ENCODE results near the gene MCM3AP.

Gene MCM3AP

GRCh38 chr21:46297338-46298271, 12.2 kb upstream of the MCM3AP start:
- TF ChIP-seq ZNF274 (IDR thresholded peaks at IDR 0.05; ENCODE audit: low read depth, low read length), result no peak
- H3K4me3 ChIP-seq (ENCODE audit: low read length), result peak overlapping the region; percentile 23; the same call in 1 of the 2 replicates

- TF ChIP-seq ZNF274 (IDR thresholded peaks at IDR 0.05; ENCODE audit: low read depth, low read length), result no peak
Observed at GRCh38 chr21:46295996-46296752, 10.8 kb upstream of the MCM3AP start.

GRCh38 chr21:46295177-46295770, 9.9 kb upstream of the MCM3AP start:
- no peak for TF ChIP-seq ZNF274 (IDR thresholded peaks at IDR 0.05; ENCODE audit: low read depth, low read length)
- H3K4me3 ChIP-seq (ENCODE audit: low read length), result no peak overlapping the region

More at GRCh38 chr21:46295996-46296752, 10.8 kb upstream of the MCM3AP start:
- H3K4me3 ChIP-seq (ENCODE audit: low read length), result no peak overlapping the region

- H3K4me3 ChIP-seq (ENCODE audit: low read length), result no peak overlapping the region
- no peak for TF ChIP-seq ZNF274 (IDR thresholded peaks at IDR 0.05; ENCODE audit: low read depth, low read length)
Observed at GRCh38 chr21:46294647-46295176, 9.3 kb upstream of the MCM3AP start.

- no peak overlapping the region for H3K4me3 ChIP-seq (ENCODE audit: low read length)
- no peak for TF ChIP-seq ZNF274 (IDR thresholded peaks at IDR 0.05; ENCODE audit: low read depth, low read length)
Observed at GRCh38 chr21:46291561-46291960, 6.2 kb upstream of the MCM3AP start.

GRCh38 chr21:46289655-46290179, 4.3 kb upstream of the MCM3AP start:
- no peak for TF ChIP-seq ZNF274 (IDR thresholded peaks at IDR 0.05; ENCODE audit: low read depth, low read length)
- no peak overlapping the region for H3K4me3 ChIP-seq (ENCODE audit: low read length)

- peak overlapping the region; percentile 83 for H3K4me3 ChIP-seq (ENCODE audit: low read length)
- TF ChIP-seq ZNF274 (IDR thresholded peaks at IDR 0.05; ENCODE audit: low read depth, low read length), result no peak
Observed at GRCh38 chr21:46287541-46287940, 2.1 kb upstream of the MCM3AP start.

GRCh38 chr21:46286648-46287002, 1.2 kb upstream of the MCM3AP start:
- TF ChIP-seq ZNF274 (IDR thresholded peaks at IDR 0.05; ENCODE audit: low read depth, low read length), result no peak
- peak overlapping the region; percentile 83 for H3K4me3 ChIP-seq (ENCODE audit: low read length)

GRCh38 chr21:46285761-46286647, 593 bp upstream of the MCM3AP start, which contains the start of gene YBEY:
YBEY (plus strand) TSS chr21:46286342; CDS start chr21:46286914, 572 bp downstream.
- TF ChIP-seq ZNF274 (IDR thresholded peaks at IDR 0.05; ENCODE audit: low read depth, low read length), result no peak
- H3K4me3 ChIP-seq (ENCODE audit: low read length), result peak within 1 kb of the TSS; percentile 83

GRCh38 chr21:46284733-46285132, 678 bp downstream of the MCM3AP start:
- peak overlapping the region; percentile 83 for H3K4me3 ChIP-seq (ENCODE audit: low read length)
- TF ChIP-seq ZNF274 (IDR thresholded peaks at IDR 0.05; ENCODE audit: low read depth, low read length), result no peak

- H3K4me3 ChIP-seq (ENCODE audit: low read length), result peak overlapping the region; percentile 83; the same call in 1 of the 2 replicates
- no peak for TF ChIP-seq ZNF274 (IDR thresholded peaks at IDR 0.05; ENCODE audit: low read depth, low read length)
Observed at GRCh38 chr21:46284077-46284644, 1.2 kb downstream of the MCM3AP start.

GRCh38 chr21:46274797-46275390, 10.5 kb downstream of the MCM3AP start:
- no peak for TF ChIP-seq ZNF274 (IDR thresholded peaks at IDR 0.05; ENCODE audit: low read depth, low read length)
- H3K4me3 ChIP-seq (ENCODE audit: low read length), result no peak overlapping the region
